HG03064 (cell line): ENCODE data around the gene CDK3.

Experiments
- ATAC-seq: cut with Tn5 transposase; IDR thresholded peaks from one replicate; pipeline ENCODE4 v1.9.1; 2021; ENCODE audit warnings: low read depth; ENCODE audit not compliant: unreplicated experiment

Gene CDK3

DNA sequence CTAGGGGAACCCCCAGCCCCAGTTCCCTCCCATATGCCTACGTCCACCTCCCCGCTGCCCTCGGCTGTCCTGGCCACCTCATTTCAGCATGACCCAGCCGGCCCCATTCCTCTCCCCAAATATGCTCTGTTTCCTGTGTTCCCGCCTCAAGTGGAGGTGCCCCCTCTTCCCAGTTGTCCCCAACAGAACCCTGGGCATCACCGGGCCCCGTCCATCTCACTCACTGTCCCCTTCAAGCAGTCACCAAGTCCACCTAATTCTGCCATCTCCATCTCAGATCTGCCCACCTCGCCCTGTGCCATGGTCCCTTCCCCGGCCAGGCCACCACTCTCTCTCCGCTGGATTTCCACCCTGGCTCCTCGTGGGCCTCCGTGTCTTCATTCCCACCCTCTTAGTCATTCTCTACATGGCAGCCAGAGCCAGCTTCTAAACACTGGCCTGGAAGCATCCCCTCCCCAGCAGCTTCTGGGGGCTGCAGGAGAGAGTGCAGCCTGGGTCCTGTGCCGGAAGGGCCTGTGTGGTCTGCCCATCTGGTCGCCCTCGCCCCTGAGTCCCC lies 12.8 kb downstream of the CDK3 start:
- no peak for ATAC-seq

DNA sequence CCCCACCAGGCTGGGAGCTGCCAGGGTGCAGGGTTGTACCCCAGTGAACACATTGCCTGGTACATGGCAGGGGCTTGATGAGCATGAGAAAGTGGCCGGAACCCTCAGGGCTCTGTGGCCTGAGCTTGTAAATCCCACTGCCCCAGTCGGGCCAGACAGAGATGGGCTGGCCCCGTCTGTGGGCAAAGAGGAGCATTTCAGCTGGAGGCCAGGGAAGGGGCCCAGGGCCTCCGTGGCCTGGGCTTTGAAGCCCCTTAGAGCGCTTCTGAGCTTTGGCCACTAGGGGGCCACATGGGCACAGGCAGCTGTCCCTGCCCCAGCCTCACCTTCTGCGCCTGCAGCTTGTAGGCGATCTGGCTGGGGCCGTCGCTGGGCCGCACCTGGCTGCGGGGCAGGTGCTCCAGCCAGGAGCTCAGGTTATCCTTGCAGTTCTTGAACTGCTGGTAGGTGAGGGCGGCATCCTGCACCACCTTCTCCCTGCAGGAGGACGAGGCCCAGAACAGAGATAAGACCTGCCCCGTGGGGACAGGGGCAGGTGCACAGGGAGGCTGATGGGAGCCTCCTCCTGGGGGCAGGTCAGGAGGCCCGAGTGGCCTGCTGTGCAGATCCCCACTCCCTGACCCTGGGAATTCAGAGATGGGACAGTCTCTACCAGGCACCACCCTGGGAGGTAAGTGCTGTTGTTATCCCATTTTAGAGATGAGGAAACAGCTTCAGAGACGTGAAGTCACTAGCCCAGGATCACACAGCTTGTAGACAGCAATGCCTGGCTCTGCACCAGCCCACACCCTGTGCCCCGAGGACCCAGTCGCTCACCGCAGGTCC lies 13.7 kb downstream of the CDK3 start:
- no peak for ATAC-seq

DNA sequence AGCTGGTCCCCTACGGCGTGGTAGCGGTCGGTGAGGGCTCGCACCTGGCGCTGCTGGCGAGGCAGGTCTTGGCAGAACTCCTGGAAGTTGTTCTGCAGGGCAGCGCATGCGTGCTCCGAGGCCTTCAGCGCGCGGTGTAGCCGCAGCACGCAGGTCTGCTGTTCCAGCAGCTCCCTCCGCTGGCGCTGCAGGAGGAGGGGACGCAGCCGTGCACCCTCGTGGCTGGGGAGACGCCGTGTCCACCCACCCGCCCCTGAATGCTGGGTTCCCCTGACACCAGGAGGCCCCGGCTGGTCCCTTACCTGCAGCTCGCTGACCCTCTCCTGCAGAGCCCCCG lies 14.2 kb downstream of the CDK3 start:
- no peak for ATAC-seq

DNA sequence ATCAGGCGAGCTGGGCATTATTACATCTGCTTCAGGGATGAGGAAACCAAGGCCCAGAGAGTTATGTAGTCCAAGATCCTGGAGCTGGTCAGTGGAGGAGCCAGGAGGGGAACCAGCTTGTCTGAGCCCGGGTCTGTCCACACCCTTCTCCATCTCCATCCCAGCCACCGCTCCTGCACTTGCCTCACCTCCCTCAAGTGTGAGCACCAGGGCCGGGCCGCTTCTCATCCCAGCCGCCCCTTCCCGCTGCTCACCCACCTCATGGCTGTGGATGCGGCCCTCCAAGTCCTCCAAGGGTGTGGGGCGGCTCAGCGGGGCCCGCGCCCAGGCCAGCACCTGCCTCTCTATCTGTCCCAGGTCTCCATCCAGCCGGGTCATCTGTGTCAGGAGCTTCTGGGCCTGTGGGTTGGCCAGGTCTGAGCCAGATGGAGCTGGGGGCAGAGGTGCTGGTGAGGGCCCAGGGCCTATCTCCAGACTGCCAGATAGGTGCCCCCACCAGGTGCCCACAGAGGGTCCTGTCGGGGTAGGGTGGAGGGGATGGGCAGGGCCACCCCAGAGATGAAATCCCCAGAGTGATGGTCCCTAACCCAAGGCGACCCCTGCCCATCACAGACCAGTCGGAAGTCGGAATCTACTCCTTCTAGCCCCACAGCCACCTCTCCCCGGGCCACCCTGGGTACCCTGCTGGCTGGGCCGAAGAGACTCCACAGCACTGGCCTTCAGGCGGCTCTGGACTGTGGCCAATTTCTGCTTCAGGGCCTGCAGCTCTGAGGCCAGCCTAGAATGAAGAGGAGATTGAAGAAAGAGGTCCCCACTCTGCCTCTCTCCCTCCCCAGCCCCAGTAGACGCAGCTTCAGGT lies 17.1 kb downstream of the CDK3 start:
- no peak for ATAC-seq

DNA sequence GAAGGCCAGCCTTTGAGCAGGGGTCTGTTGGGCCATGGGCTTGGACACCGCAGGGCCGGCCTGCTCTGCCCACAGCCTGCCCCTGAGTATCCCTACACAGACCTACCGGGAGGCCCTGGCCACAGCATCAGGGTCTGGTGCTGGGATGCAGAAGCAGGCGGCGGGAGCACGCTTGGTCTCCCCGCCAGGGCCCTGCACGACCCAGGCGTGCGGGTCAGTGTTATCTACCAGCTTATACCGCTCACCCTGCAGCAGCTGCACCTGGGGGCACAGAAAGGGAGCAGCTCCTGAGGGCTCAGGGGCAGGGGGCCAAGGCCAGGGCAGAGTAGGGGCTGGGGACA lies 17.7 kb downstream of the CDK3 start:
- no peak for ATAC-seq

DNA sequence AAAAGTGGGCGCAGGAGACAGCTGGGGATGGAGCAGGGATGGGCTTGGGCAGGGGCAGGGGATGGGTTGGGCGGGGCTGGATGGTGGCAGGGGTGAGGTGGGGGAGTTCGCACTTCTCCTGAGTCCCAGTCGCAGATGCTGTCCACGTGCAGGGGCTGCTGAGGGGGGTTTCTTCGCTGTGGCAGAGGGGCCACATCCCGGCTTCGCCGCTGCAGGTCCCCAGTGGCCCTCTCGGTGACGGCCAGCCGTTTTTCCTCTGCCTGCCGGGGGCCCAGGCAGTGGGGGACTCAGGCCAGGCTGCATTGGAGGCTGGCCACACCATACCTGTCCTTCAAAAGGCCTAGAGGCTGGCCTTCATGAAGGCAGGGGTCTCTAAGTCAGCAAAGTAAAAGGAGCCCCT lies 18.1 kb downstream of the CDK3 start:
- no peak for ATAC-seq

DNA sequence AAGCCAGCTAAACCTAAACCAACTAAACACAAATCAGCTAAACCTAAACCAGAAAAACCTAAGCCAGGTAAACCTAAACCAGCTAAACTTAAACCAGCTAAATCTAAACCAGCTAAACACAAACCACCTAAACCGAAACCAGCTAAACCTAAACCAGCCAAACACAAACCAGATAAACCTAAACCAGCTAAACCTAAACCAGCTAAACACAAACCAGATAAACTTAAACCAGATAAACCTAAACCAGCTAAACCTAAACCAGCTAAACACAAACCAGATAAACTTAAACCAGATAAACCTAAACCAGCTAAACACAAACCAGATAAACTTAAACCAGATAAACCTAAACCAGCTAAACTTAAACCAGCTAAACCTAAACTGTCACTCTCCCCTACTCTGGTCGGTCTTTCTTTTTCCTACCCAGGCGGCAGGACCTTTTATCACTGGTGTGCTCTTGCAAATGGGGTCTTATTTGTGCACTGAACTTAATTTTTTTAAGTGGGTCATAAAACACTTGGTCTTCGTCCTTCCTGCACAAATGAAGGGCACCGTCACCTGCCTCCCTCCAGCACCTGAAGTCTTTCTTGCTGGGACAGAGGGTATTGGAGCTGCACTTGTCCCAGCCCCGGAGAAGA lies 19.3 kb downstream of the CDK3 start:
- no peak for ATAC-seq

DNA sequence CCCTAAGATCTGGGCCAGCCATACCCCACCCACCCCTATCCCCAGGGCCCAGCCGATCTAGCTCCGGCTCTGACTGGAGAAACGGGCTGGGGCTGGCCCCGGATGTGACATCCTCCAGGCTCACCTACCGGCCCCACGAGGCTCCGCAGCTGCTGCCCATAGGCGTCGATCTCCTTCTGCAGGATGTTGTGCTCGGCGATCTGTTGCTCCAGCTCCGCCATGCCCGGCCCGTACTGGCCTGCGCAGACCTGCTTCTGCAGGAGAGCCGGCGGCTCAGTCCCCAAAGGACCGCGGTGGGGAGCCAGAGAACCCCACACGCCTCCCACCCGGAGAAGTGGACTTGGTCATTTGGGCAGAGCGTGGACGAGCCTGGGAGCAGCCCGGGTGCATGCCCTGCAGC lies 21.6 kb downstream of the CDK3 start:
- ATAC-seq = no peak

DNA sequence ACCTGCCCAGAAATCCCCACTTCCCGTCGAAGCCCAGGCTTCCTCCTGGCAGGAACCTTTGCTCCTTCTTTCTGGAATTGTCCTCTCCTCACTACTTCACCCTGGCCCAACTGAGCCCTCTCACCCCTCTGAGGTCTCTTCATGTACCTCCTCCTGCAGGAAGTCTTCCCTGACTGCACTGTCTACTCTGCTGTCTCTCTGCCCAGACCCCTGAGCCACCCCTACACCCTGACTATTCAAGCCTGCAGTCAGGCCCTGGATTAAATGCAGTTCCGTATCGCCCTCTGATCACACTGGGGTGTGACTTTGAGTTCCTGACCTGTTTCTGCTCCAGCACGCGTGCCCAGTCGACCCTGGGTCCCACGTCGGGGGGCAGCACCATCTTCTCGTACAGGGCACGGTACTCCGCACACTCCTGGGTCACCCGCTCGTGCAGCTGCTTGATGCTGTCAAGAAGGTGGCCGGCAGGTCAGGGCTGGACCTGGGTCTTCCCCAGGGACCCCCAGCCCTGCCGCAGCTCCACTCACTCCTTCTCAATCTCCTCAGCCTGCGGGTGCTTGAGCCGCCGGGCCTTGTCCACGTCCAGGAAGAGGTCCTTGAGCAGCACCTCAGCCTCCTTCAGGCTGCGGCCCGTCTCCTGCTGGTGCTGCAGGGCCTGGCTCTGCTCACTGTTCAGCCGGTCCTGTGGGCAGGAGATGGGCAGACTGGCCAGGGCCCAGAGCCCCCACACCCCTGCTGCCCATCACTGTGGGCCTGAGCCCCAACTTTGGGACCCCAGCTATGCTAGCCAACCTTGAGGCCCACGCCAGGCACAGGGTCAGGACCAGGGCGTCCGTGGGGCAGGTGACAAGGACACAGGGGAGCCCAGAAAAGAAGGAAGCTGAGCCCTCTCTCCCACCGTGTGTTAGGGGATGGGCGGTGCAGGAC lies 22.6 kb downstream of the CDK3 start:
- ATAC-seq = no peak

DNA sequence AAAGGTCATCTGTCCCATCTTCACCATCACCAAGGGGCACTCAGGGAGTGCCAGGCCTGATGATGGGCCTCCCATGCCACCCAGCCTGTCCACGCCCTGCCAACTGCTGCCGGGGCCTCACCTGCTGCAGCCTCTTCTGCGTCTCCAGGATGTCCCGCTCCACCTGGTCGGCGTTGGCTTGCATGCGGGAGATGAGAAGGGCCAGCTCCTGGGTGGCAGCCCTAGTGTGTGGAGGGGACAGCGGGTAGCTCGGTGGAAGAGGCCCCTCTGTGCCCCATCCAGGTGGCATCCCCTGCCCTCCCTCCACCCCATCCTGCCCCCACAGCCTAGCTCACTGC lies 23.2 kb downstream of the CDK3 start:
- no peak for ATAC-seq

DNA sequence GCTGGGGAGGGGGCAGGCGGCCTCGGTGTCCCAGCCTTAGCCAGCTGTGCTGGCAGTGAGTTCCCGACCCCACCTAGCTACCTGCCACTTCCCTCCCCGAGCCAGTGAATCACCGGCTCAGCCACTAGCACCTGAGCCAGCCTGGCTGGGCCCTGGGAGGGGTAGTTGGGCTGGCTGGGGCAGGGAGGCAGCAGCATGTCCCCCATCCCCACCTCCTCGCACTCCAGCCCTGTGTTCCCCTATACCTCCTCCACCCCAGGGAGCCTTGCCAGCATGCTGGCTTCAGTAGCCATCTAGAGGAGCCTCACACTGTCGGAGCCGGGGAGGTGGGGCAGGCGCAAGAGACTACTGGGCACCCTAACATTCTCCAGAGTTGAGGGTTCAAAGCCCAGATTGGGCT lies 23.7 kb downstream of the CDK3 start:
- no peak for ATAC-seq

DNA sequence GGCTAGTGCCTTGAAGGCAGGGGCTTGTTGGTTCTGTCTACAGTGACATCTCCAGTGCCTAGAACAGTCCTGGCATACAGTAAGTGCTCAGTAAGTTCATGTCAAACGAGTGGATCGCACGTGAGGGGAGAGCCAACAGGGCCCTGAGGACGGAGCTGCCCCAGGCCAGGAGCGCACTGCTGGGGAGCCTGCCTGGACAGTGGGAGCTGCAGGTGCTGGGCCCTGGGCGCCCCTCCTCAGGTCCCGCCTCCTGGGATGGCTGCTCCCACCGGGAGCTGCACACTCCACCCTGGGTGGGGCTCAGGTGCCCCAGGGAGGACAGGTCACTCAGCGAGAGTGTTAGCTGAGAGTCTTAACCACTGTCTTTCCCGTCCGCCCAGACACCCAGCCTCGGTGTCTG lies 24.6 kb downstream of the CDK3 start:
- ATAC-seq = no peak

DNA sequence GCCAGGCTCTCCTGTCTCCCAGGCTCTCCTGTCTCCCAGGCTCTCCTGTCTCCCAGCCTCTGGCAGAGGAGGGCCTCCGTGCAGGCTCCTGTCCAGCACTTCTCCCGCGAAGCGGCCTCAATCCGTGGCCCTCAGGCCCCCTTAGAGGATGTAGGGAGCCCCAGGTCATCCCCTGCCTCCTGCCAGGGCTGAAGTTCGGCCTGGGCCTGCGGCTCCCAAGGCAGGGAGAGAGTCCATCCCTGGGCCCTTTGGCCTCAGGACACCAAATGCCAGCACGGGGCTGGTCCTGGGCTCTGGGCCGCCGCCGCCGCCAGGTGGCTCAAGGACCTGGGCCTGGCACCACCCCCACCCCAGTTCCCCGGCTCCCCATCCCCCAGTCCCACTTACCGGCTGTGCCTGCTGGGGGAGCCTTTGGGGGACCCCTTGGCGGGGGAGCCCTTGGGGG lies 26.1 kb downstream of the CDK3 start:
- no peak for ATAC-seq

DNA sequence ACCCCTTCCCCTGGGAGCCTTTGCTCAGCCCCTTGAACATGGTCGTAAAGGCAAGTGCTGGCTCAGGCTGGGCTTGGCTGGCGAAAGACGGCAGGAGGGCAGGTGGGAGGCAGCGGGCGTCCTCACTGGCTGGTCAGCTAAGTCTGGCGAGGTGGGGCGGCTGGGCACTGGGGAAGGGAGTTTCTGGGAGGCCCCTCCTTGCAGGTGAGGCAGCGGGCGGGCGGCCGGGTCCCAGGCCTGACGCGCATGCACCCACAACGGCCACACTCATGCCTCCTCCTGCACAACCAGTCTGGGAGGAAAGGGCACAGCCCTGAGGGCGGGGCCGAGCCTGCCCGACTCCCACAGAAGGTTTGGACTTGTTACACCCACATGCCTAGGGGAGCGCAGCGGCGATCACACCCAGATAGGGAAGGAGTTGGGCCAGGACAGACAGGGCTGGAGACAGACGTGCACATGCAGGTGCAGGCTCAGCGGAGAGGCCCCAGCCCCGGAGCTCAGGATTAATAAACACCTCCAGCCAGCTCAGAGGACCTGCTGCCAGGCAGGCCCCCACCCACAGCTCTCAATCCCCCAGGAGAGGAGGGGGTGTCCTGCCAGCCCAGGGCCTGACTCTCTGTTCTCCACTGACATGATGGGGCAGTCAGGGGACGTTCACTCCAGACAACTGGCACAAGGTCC lies 26.6 kb downstream of the CDK3 start, which contains the start of gene EVPL:
Gene EVPL, minus strand, starts transcription at position 148 of the 681 bp plus-strand sequence. Its CDS starts 108 bp downstream, at position 40.
- ATAC-seq = no peak

DNA sequence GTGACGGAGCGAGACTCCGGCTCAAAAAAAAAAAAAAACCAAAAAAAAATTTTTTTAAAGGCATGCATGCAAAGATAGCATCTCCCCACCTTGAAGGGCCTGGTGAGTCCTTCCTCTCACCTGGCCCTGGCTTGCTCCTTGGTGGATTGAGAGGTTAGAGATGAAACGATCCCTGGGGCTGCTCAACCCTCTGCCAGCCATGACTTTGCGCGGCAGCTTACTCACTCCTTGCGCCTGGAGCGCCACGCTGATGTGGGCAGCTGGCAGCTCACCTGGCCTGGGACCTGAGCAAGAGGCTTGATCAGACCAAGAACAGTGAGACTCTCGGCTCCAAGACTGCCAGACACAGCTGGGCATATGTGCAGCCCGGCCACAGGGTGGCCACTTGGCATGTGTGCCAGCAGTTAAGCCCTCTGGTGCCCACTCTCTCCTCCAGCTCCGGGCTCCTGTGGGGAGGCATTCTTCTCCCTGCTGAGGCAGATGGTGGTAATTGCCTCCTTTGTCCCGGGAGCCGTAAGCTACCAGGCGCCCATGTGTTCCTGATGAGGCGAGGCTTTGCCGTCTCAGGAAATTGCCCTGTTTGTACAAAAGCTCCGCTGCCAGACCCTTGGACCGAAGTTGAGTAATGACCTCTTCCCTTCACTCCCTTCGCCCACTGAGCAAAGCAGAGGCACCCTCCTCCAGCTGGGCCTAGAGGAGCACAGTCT lies 31.6 kb downstream of the CDK3 start:
- no peak for ATAC-seq

DNA sequence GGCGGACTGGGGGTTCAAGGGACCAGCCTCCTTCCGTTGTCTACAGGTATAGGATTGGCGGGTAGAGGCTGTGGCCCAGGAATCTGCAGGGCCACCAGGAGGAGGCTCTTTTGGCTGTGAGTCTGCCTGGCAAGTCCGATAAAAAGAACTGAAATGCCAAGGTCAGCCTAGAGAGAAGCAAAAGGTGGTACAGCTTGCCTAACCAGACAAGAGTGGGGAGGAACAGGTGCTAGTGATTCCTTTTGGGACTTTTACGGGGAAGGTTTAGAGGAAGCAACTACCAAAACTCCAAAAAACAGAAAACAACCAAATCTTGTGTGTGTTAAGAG lies 32.1 kb downstream of the CDK3 start:
- no peak for ATAC-seq

DNA sequence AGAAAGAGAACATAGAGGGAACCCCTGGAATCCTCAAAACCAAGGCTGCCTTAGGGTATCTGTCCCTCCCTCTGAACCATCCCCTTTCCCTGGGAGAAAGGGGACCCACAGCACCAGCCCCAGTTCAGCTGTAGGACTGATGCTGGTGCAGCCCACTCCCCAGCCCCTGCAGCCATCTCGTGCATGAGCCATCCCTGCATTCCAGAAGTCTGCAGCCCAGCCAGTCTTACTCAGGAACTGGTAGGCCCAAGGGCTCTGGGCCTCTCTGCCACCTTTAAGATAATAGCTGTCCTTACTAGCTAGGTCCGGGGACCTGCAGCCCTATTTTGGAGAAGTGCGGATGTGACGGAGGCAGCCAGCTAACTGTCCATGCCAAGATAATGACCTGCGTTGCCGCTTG lies 32.5 kb downstream of the CDK3 start:
- no peak for ATAC-seq

DNA sequence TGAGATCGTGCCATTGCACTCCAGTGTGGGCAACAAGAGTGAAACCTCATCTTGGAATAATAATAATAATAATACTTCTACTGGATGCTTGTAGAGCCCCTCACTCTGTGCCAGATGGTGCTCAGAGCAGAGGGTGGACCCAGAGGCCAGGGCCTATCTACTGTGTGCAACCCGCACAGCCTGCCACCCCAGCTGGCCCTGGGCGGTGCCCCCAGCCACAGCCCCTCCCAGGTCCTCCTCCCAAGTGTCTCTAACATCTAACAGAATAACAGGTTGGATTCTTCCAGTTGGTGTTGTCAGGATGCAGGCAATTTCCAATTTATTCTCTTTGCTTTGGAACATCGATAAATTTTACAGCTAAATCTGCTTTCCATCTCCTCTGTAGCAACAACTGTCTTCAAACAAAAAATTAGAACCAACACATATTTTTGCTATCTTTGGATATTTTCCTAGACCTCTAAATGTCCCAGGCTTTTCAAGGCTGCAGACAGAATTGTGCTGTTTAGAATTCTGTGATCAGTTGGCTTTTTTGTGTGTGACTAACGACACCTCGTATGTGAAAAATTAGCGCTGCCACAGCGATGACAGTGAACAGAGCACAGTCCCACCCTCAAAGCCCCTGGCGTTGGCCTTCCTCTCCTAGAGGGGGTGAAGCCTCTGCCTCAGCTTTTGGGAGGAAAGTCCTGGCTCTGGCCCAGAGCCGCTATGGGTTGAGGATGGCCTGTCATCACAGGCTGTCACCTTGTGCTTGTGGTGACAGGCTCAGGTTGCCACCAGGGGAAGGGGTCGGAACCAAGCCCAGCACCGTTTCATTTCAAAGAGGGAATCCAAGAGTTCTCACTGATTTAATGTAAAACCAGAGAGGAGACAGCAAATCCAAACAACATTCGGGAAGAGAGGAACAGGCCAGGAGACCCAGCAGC lies 34.0 kb downstream of the CDK3 start:
- no peak for ATAC-seq
